NCI-H1105 treated with DMSO at 0.1 percent for 48 hours (cell line): ENCODE measurements around the gene FRG1.
"Not testable (repeated sequence)": the region's sequence is repeated elsewhere in the genome, so short reads cannot be mapped to it uniquely, and the experiment has no call there.

Experiments
- DNase-seq: peaks from one replicate; lab custom pipeline; 2025; lab: John Stamatoyannopoulos, UW

FRG1 gene

DNA sequence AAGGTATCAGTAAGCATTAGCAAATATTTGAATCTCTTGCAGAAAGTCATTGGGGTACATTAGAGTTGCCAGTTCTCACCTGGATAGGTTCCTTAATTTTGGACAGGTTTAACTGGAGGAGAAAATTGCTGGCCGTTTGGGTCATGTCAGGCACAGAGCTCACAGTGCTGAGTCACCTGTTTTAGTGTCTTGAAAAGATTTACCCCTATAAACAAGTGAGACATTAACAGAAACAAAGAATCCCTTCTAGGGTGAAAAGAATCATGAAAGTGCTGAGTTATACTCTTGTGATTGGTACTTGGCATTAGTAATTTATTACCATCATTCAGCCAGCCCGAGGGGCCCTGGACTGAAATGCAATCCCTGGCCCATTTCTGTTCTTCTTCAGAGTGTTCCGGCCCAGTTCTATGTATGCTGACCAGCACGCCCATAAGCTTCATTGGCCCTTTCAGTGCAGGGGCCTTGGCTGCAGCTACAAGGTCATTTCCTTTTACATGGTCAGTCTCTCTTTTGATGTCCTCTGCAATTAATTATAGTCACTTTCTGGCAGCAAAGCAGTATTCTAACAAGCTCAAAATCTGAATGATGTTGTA lies 45.1 kb downstream of the FRG1 start:
- not testable (repeated sequence) for DNase-seq

DNA sequence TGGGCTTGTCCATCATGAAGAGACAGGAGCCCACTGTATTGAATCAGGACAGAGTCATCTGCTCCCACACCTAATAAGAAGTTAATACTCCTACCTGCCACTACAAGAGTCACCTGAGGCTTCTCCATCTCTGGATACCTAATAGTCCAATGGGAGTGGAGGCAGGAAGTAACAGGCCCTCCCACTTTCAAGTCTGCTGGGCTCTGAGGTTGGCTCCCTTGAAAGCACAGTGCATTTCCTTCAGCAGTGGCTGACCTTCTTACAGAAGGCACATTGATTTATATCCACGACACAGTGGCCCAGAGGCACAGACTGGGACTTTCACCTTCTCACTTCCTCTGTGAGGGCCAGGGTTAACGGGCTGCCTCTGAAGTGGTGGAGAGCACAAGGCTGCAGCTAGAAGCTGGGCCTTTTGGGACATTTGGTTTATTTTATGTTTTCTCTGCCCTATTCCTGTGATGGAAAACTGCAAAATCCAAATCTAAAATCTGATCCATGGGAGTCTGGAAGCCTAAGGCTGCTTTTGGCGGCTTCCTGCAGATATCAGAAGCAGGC lies 48.3 kb downstream of the FRG1 start:
- no peak for DNase-seq

DNA sequence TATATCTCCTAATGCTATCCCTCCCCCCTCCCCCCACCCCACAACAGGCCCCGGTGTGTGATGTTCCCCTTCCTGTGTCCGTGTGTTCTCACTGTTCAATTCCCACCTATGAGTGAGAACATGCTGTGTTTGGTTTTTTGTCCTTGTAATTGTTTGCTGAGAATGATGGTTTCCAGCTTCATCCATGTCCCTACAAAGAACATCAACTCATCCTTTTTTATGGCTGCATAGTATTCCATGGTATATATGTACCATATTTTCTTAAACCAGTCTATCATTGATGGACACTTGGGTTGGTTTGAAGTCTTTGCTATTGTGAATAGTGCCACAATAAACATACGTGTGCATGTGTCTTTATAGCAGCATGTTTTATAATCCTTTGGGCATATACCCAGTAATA lies 49.3 kb downstream of the FRG1 start:
- DNase-seq = not testable (repeated sequence)
